ENCODE data around the gene ATG13.

DNA sequence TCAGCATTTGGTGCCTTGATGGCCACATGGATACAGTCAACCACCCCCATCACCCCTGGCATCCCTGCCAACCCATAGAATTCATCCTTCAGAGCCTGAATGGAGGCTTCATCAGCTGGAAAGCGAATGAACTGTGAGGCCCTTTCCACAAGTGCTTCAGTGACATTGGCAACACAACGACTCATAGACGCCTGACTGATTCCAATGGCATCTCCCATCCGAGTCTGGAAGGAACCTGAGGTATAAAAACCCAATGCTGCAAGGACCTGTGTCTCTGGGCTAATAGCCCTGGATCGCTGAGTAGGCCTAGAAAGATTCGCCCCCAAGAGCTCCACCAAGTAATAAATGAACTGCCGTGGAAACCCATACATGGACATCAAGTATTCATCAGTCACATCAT is 1.6 kb upstream of the ATG13 start:
- TF ChIP-seq, protein P1, sequence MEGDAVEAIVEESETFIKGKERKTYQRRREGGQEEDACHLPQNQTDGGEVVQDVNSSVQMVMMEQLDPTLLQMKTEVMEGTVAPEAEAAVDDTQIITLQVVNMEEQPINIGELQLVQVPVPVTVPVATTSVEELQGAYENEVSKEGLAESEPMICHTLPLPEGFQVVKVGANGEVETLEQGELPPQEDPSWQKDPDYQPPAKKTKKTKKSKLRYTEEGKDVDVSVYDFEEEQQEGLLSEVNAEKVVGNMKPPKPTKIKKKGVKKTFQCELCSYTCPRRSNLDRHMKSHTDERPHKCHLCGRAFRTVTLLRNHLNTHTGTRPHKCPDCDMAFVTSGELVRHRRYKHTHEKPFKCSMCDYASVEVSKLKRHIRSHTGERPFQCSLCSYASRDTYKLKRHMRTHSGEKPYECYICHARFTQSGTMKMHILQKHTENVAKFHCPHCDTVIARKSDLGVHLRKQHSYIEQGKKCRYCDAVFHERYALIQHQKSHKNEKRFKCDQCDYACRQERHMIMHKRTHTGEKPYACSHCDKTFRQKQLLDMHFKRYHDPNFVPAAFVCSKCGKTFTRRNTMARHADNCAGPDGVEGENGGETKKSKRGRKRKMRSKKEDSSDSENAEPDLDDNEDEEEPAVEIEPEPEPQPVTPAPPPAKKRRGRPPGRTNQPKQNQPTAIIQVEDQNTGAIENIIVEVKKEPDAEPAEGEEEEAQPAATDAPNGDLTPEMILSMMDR (IDR thresholded peaks at IDR 0.05; ENCODE audit: control extremely low read depth in 1 of 3, insufficient read depth in 1 of 3, low read depth in 1 of 3, low read length in 3 of 3), result no peak
- TF ChIP-seq TAF1 (IDR thresholded peaks at IDR 0.05; ENCODE audit: low read depth, low read length) (no peak), GABPA (IDR thresholded peaks at IDR 0.05; ENCODE audit: borderline replicate concordance, insufficient read depth, low read length) (no peak), RNF2 (IDR thresholded peaks at IDR 0.05; ENCODE audit: borderline replicate concordance, low read depth, low read length, missing control alignments, poor library complexity, severe bottlenecking) (no peak), RXRA (IDR thresholded peaks at IDR 0.05; ENCODE audit: insufficient read depth, low read depth, low read length) (no peak), POLR2A (IDR thresholded peaks at IDR 0.05; ENCODE audit: control extremely low read depth in 1 of 2, low read depth in 2 of 2, low read length in 2 of 2) (no peak), RAD21 (IDR thresholded peaks at IDR 0.05 in 1 of 2, conservative IDR thresholded peaks at IDR 0.05 in 1 of 2; ENCODE audit: low read depth in 2 of 2, low read length in 2 of 2) (no peak), ASH2L (IDR thresholded peaks at IDR 0.05; ENCODE audit: low read length) (no peak), TEAD4 (IDR thresholded peaks at IDR 0.05; ENCODE audit: low read depth, low read length) (no peak), EZH2 (IDR thresholded peaks at IDR 0.05; ENCODE audit: low read depth, low read length, severe bottlenecking) (no peak), BRCA1 (IDR thresholded peaks at IDR 0.05; ENCODE audit: low read depth, low read length) (no peak)
- TF ChIP-seq, protein P2, sequence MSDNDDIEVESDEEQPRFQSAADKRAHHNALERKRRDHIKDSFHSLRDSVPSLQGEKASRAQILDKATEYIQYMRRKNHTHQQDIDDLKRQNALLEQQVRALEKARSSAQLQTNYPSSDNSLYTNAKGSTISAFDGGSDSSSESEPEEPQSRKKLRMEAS (IDR thresholded peaks at IDR 0.05), result no peak

Data from H1 (cell line).